Esophagus squamous epithelium (tissue), 4 donors: ENCODE data around the gene TRIP10.

Experiments used
- CTCF ChIP-seq, 6 experiments: fragments of 450-650 bp in 4 of 6; fragments of 200-600 bp in 2 of 6; sonication (generic) in 2 of 6; IDR thresholded peaks; one replicate each; pipeline ENCODE4 v1.5.1; 2016 to 2019; ENCODE audit warnings: antibody characterized with exemption in 6 of 6, mild to moderate bottlenecking in 4 of 6, moderate library complexity in 4 of 6
- POLR2A ChIP-seq, 4 donors: fragments of 450-650 bp; IDR thresholded peaks; one replicate each; pipeline ENCODE4 v1.6.1; 2017; ENCODE audit warnings: antibody characterized with exemption in 4 of 4, mild to moderate bottlenecking in 4 of 4, moderate library complexity in 3 of 4

DNA sequence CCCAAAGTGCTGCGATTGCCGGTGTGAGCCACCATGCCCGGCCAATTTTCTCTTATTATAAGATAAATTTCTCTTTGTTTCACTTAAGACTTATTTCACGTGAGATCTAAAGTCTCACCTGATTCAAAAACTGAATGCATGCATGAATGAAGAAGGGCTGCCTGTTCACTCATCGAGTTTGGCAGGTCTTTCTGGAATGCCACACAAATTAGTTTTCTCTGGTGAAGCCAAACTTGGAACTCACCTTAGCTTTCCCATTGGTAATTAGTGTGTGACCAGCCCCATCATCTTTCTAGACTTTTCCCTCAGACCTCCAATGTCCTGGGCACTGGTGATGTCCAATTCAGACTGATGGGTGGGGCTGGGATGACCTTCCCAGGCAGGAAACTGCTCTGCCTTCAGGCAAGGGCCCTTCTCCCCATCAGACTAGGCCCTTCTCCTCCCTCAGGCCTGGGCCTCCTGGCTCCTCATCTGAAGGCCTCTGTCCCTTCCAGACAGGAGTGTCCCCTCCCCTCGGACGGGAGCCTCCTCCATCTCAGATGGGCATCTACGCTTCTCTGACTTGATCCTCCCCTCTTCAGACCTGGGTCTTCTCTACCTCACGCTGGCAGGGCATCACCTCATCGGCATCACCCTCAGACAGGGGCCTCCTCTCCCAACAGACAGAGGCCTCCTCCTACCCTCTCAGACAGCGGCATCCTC is 33.4 kb upstream of the TRIP10 start:
- no peak for TF ChIP-seq CTCF (IDR thresholded peaks at IDR 0.05)
- no peak for TF ChIP-seq POLR2A (IDR thresholded peaks at IDR 0.05)
